Subcutaneous adipose tissue (tissue), 4 donors: ENCODE results near the gene CCDC88C. TPM values are rescaled to one million over a fixed set of nuclear protein-coding genes. Genes with fewer than 3 reads are reported as not detected.

Experiments
- CTCF ChIP-seq: fragments of 450-650 bp; IDR thresholded peaks from one replicate; pipeline ENCODE4 v1.5.1; 2016; ENCODE audit warnings: low read depth, mild to moderate bottlenecking, control low read depth, antibody characterized with exemption, moderate library complexity
- total RNA-seq, 4 donors: library from RNA; depleted of rRNA; stranded (reverse); fragments of >200 nt; gene quantifications; one replicate each; pipeline ENCODE4 v1.1.0, GENCODE V29; 2016

Gene CCDC88C
- total RNA-seq, 4 donors from 2014 or later = 7.3 to 16.2 (median 8.8) TPM

DNA sequence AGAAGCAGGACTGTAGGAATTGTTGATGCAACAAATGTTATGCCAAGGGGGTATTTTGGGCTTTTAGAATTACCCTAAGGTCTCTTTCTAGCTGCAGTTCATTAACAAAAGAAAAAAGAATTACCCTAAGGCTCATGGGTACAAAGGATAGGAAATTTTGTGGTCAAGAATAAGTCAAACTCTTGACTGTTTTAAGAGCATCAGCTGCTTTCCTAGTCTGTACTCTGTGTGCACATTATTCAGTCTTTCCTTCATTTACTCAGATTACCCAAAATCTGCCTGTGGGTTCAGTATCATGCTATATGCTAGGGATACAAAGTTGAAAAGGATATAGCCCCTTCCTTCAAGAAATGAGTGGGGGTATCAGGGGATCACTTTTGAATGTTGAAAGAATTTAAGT, 36.5 kb upstream of the CCDC88C start:
- TF ChIP-seq CTCF = no peak

DNA sequence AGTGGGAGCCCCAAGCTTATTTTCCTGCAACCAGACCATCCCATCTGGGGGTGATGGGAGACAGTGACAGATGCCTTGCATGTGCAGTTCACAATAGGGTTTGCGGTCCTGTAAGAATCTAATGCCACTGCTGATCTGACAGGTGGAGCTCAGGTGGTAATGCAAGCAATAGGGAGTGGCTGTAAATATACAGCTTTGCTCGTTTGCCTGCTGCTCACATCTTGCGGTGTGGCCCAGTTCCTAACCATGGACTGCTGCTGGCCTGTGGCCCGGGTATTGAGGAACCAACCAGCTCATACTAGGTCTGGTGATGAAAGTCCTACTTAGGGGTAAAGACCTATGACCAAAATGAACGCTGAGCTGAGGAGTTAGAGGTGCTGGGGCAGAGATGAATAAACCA, 36.1 kb upstream of the CCDC88C start:
- no peak for TF ChIP-seq CTCF

- TF ChIP-seq CTCF = no peak
Measured at GRCh38 chr14:91444335-91445020, 26.9 kb upstream of the CCDC88C start.

GRCh38 chr14:91439345-91439744, 21.7 kb upstream of the CCDC88C start:
- TF ChIP-seq CTCF = no peak

DNA sequence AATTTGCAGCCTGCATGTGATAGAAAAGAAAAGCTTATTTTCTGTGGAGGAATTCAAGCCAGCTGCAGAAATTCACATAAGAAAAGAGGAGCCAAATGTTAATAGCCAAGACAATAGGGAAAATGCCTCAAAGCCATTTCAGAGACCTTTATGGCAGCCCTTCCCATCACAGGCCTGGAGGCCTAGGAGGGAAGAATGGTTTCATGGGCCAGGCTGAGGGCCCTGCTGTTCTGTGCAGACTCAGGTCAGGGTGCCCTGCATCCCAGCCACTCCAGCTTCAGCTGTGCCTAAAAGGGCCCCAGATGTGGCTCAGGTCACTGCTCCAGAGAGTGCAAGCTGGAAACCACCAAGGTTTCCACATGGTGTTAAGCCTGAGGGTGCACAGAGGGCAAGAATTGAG, 21.2 kb upstream of the CCDC88C start:
- no peak for TF ChIP-seq CTCF

GRCh38 chr14:91429385-91429784, 11.8 kb upstream of the CCDC88C start:
- no peak for TF ChIP-seq CTCF

DNA sequence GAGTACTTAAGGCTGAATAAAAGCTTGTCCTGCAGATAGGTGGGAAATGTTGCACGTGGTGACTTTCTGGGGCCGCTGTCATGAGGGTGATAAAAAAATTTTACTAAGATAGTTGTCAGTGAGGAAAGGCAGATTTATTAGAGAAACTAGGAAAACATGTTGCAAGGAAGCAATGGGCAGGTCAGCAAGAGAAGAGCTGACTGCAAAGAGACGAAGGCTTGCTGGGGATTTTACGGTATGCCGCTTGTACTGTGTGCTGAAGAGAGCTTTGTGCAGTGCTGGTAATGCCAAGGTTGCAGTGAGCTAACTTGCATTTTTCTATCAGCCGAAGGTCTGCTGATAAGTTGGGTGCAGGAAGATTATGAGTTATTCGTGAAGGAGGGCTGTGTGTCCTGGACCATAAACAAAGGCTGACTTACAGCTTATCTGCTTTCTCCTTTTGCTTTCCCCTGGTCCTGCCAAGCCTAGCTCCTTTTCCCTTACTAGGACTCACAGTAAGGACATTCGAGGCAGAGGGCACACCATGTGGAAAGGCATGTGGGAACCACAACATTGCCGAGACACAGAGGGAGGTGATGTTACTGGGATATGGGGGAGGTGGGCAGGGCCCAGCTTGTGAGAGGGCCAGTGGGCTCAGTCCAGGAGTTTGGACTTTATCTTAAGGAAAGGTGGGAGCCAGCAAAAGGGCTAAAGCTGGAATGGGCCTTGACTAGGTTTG, 7.4 kb upstream of the CCDC88C start:
- no peak for TF ChIP-seq CTCF
